GDM1 (cell line): ENCODE measurements around the gene GPR55.
A peak's percentile ranks its signal among the peaks of the same experiment; 100 is the strongest.

ENCODE experiments used
- DNase-seq: peaks from one replicate; lab custom pipeline; 2025; lab: John Stamatoyannopoulos, UW

The GPR55 gene

DNA sequence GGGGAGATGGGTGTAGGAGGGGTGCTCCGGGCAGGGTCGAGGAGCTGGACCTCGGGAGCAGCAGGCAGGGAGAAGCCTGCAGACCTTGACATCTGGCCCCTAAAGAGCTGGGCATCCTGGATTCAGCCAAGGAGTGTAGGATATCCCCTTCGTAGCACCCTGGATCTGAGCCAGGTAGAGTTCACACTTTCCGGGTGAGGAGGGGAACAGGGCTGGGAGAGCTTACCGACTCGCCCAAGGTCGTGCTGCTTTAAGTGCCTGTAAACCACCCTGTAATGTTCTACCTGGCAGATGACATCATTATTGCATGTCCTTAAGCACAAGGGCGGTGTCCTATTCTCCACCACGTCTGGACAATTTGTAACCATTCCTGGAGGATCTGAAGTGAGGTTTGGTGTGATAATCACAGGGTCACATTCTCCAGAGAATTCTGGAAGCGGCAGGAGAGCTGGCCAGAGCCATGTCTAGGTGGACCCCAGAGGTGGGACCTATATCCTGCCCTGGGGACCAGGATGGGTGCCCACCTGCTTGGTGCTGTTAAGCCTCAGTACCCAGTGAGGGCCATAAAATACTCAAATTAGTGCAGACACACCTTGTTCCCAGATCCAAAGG is 45.7 kb downstream of the GPR55 start:
- DNase-seq, result no peak

DNA sequence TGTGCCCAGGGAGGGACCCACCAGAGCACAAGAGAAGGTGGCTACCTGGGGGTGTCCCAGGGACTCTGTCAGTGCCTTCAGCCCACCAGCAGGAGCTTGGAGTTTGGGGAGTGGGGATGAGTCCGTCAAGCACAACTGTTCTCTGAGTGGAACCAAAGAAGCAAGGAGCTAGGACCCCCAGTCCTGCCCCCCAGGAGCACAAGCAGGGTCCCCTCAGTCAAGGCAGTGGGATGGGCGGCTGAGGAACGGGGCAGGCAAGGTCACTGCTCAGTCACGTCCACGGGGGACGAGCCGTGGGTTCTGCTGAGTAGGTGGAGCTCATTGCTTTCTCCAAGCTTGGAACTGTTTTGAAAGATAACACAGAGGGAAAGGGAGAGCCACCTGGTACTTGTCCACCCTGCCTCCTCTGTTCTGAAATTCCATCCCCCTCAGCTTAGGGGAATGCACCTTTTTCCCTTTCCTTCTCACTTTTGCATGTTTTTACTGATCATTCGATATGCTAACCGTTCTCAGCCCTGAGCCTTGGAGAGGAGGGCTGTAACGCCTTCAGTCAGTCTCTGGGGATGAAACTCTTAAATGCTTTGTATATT is 46.3 kb downstream of the GPR55 start:
- no peak for DNase-seq

DNA sequence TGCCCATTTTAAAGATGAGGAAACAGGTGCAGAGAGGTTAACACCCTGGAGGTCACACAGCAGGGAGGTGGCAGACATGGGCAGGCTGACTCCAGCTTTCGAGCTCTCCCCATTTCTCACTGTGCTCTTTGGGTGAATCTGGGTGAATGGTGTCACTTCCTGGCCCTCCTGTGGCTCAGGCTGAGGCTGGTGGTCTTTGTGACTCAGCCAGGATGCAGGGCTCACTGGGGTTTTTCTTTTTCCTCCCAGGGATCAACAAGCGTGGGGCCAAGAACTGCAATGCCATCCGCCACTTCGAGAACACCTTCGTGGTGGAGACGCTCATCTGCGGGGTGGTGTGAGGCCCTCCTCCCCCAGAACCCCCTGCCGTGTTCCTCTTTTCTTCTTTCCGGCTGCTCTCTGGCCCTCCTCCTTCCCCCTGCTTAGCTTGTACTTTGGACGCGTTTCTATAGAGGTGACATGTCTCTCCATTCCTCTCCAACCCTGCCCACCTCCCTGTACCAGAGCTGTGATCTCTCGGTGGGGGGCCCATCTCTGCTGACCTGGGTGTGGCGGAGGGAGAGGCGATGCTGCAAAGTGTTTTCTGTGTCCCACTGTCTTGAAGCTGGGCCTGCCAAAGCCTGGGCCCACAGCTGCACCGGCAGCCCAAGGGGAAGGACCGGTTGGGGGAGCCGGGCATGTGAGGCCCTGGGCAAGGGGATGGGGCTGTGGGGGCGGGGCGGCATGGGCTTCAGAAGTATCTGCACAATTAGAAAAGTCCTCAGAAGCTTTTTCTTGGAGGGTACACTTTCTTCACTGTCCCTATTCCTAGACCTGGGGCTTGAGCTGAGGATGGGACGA is 47.1 kb downstream of the GPR55 start:
- peak; percentile 91 for DNase-seq

GRCh38 chr2:230877116-230877758 is 47.8 kb downstream of the GPR55 start:
- no peak for DNase-seq

DNA sequence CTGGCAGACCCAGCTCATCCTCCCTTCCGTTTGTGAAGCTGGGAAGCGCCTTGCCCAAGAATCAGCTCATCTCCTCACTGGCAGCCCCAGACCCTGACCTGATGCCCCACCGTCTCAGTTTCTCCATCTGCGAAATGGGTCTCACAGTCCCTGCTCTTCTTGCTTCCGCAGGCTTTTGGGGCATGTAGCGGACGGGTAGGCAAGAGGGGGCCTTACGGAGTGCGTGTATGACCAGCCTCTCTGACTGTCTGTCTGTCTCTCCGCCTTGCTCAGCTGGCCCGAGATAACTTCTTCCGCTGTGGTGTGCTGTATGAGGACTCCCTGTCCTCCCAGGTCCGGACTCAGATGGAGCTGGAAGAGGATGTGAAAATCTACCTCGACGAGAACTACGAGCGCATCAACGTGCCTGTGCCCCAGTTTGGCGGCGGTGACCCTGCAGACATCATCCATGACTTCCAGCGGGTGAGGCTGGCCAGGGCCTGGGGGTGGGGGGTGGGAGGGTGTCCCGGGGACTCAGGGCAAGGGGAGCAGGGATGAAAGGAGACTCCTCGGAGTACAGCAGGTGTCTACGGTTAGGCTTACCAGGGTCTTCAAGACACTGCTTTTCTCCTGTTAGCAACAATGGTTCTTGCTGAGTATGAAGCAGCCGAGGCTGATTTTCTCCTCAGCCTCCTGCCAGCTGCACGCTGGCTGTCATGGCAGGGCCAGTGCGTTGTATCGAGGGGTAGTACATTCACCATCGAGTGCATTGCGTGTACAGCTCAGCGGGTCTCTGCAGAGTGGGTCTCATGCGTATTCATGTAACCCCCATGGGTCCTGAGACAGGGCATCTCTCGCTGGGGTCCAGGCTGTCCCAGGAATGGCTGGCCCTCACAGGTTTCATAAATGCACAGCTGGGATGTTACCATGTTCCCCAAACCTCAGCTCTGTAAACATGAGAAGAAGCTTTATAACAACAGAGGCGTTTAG is 49.4 kb downstream of the GPR55 start:
- no peak for DNase-seq

- no peak for DNase-seq
These were observed 50.2 kb downstream of the GPR55 start for GRCh38 chr2:230874876-230875275.

DNA sequence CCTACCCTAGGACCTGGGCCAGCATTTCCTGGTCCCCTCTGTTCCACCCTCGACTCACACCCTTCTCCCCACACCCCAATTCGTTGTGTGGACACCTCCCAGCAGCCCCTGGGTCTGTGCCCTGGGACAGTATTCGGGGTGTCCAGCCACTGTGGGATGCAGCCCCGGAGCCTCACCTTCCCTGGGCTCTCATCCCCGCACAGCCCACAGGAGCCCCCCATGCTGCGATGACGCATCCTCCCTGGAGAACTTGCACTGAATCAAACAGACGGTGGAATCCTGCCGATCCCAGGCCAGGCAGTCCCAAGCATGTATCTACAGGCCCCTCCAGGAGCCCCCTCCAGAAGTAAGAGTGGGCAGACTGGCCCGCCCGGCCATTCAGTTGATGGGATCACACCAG is 50.6 kb downstream of the GPR55 start:
- no peak for DNase-seq

GRCh38 chr2:230873661-230874401 is 51.2 kb downstream of the GPR55 start:
- no peak for DNase-seq

GRCh38 chr2:230872968-230873660 is 51.9 kb downstream of the GPR55 start:
- DNase-seq, result no peak

GRCh38 chr2:230872151-230872967 is 52.7 kb downstream of the GPR55 start:
- no peak for DNase-seq

GRCh38 chr2:230871361-230872150 is 53.5 kb downstream of the GPR55 start:
- DNase-seq, result no peak

- peak; percentile 35 for DNase-seq
These were observed 54.3 kb downstream of the GPR55 start for GRCh38 chr2:230870544-230871360.

DNA sequence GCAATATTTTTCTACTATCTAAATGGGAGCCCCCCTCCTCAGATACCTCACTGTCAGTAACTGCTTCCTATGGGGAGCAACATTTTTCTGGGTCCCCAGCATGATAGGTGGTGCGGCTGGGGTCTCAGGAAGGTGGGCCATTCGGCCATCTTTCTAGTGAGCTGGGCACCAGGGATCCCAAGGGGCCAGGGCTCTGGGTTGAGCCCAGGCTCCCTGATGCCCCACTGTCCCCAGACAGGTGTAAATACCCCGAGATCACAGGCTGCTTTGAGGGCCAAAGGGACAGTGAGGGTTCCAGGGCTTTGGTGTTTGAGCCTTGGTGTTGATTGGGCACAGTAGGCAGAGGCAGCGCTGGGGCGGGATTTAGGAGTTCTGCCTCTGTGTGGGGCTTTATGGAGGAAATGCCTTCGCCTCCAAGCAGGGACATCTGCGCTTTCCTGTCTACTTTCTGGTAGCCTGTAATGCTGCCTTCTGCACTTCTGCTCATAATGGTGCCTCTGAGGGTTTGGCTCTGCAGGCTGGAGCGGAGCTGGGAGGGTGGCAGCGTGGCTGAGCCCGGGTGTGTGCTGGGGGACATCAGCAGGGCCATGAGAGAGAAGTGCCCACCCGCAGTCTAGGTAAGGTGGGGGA is 55.0 kb downstream of the GPR55 start:
- DNase-seq, result no peak

GRCh38 chr2:230868947-230869913 is 55.8 kb downstream of the GPR55 start:
- DNase-seq, result no peak

DNA sequence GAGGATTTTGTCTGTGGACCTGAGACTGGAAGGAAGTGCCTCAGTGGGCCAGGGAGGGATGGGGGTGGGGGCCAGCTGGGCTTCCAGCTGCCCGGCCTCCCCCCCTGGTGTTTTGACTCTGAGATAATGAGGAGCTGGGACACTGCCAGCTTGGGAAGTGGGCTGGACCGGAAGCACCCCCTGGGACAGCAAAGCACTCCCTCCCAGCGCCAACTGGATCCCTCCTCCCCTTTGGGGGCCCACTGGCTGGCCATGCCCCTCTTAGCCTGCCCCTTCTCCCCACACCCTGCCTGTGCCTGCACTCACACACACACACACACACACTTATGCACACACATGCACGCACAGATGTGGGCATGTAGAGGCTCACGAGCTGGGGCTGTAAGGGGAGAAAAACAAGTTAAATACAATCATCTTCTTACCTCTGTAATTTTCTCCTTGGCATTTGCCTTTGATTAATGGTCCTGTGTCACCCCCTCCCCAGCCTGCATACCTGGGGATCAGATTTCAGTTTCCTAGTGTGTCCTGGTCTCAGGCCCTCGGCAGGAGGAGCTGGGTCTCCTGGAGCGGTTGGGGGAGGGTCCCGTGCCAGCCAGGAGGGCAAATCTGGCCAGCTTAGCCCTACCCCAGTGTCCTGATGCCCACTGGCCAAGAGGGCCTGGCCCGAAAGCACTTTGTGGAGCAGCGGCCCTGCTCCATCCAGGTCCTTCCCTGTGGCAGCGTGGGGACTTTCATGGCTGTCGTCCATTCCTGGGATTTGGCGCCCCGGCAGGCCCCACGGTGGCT is 56.7 kb downstream of the GPR55 start:
- DNase-seq, result no peak
